HepG2 (cell line): Measurements from ENCODE around the gene SMAD3. TPM values are rescaled to one million over a fixed set of nuclear protein-coding genes. Genes with fewer than 3 reads are reported as not detected.

ENCODE experiments used
- BRCA1 ChIP-seq: sonication (generic); formaldehyde crosslinking; IDR thresholded peaks from 2 replicates; pipeline ENCODE4 v1.4.0; 2020; ENCODE audit warnings: missing genetic modification reagents
- HNF4G ChIP-seq, 2 experiments: sonication (generic) in 1 of 2; formaldehyde crosslinking in 1 of 2; IDR thresholded peaks; 2 replicates each; pipeline versions ENCODE4 v1.4.0 to v1.6.1; 2011 to 2020; ENCODE audit warnings: borderline replicate concordance in 2 of 2, low read depth in 2 of 2, mild to moderate bottlenecking in 2 of 2, low read length in 1 of 2, missing genetic modification reagents in 1 of 2, moderate library complexity in 1 of 2
- KLF12 ChIP-seq: sonication (generic); formaldehyde crosslinking; IDR thresholded peaks from 2 replicates; pipeline ENCODE4 v1.4.0; 2020; ENCODE audit warnings: missing genetic modification reagents, borderline replicate concordance
- NR2F6 ChIP-seq, 2 experiments: IDR thresholded peaks; 2 replicates each; pipeline ENCODE4 v1.6.1; 2016; ENCODE audit warnings: antibody characterized with exemption in 1 of 2, mild to moderate bottlenecking in 1 of 2
- RORA ChIP-seq: sonication (generic); formaldehyde crosslinking; IDR thresholded peaks from 2 replicates; pipeline ENCODE4 v1.5.0; 2020; ENCODE audit warnings: mild to moderate bottlenecking, missing genetic modification reagents, moderate library complexity
- THYN1 ChIP-seq: sonication (generic); formaldehyde crosslinking; IDR thresholded peaks from 2 replicates; pipeline ENCODE4 v1.8.1; 2023; ENCODE audit warnings: low read depth, mild to moderate bottlenecking, moderate library complexity, missing genetic modification reagents, borderline replicate concordance
- YEATS2 ChIP-seq: sonication (generic); formaldehyde crosslinking; IDR thresholded peaks from 2 replicates; pipeline ENCODE4 v1.4.0; 2020; ENCODE audit warnings: missing genetic modification reagents, borderline replicate concordance
- ZBTB3 ChIP-seq: sonication (generic); formaldehyde crosslinking; IDR thresholded peaks from 2 replicates; pipeline ENCODE4 v1.4.0; 2020; ENCODE audit warnings: low read depth, mild to moderate bottlenecking, moderate library complexity, missing genetic modification reagents, borderline replicate concordance
- ZNF207 ChIP-seq: fragments of 450-650 bp; IDR thresholded peaks from 2 replicates; pipeline ENCODE4 v1.6.1; 2016; ENCODE audit warnings: antibody characterized with exemption, borderline replicate concordance
- ZNF264 ChIP-seq: sonication (generic); formaldehyde crosslinking; IDR thresholded peaks from 2 replicates; pipeline ENCODE4 v1.4.0; 2020; ENCODE audit warnings: missing genetic modification reagents
- ZNF354B ChIP-seq: sonication (generic); formaldehyde crosslinking; IDR thresholded peaks from 2 replicates; pipeline ENCODE4 v1.8.0; 2022; ENCODE audit warnings: mild to moderate bottlenecking, missing genetic modification reagents
- ZNF432 ChIP-seq: sonication (generic); formaldehyde crosslinking; IDR thresholded peaks from 2 replicates; pipeline ENCODE4 v1.5.0; 2020; ENCODE audit warnings: missing genetic modification reagents, mild to moderate bottlenecking, borderline replicate concordance
- ZNF510 ChIP-seq: sonication (generic); formaldehyde crosslinking; IDR thresholded peaks from 2 replicates; pipeline ENCODE4 v1.4.0; 2020; ENCODE audit warnings: low read depth, mild to moderate bottlenecking, missing genetic modification reagents
- ZNF713 ChIP-seq: sonication (generic); formaldehyde crosslinking; IDR thresholded peaks from 2 replicates; pipeline ENCODE4 v1.4.0; 2020; ENCODE audit warnings: mild to moderate bottlenecking, missing genetic modification reagents
- ZNF780A ChIP-seq: sonication (generic); formaldehyde crosslinking; IDR thresholded peaks from 2 replicates; pipeline ENCODE4 v1.8.0; 2022; ENCODE audit warnings: mild to moderate bottlenecking, missing genetic modification reagents, moderate library complexity
- ZNF790 ChIP-seq: sonication (generic); formaldehyde crosslinking; IDR thresholded peaks from 2 replicates; pipeline ENCODE4 v1.8.0; 2022; ENCODE audit warnings: missing genetic modification reagents, mild to moderate bottlenecking, borderline replicate concordance
- ZNF839 ChIP-seq: sonication (generic); formaldehyde crosslinking; IDR thresholded peaks from 2 replicates; pipeline ENCODE4 v1.4.0; 2020; ENCODE audit warnings: missing genetic modification reagents, mild to moderate bottlenecking, borderline replicate concordance
- ZSCAN25 ChIP-seq: sonication (generic); formaldehyde crosslinking; IDR thresholded peaks from 2 replicates; pipeline ENCODE4 v1.8.0; 2022; ENCODE audit warnings: mild to moderate bottlenecking, missing genetic modification reagents
- polyA plus RNA-seq, 8 experiments: library from polyadenylated mRNA; depleted of rRNA in 3 of 8; stranded (reverse) in 7 of 8; unstranded in 1 of 8; fragments of >200 nt; fragmentation: Illumina TruSeq in 4 of 8; extraction: Trizol in 4 of 8; gene quantifications; 2 replicates each; pipeline versions ENCODE4 v1.2.1 to v1.2.3, GENCODE V29; 2011 to 2016; ENCODE audit warnings: low read depth in 4 of 8, missing spikeins in 1 of 8, mixed read lengths in 1 of 8; ENCODE audit not compliant: insufficient read depth in 1 of 8
- total RNA-seq, 5 experiments: library from RNA; depleted of rRNA; stranded (reverse); fragments of >200 nt; fragmentation: Illumina TruSeq; extraction: Trizol; gene quantifications; 2 replicates each; pipeline ENCODE4 v1.2.3, GENCODE V29; 2016; ENCODE audit warnings: low read depth in 1 of 5
- TF ChIP-seq, protein P1 (sequence below): sonication (generic); formaldehyde crosslinking; IDR thresholded peaks from 2 replicates; pipeline ENCODE4 v1.5.1; 2020; ENCODE audit warnings: missing genetic modification reagents, mild to moderate bottlenecking, borderline replicate concordance
- TF ChIP-seq, protein P2 (sequence below): IDR thresholded peaks from 2 replicates; pipeline ENCODE4 v1.6.1; 2018; ENCODE audit warnings: missing genetic modification reagents, mild to moderate bottlenecking, missing compliant biosample characterization
- TF ChIP-seq, protein P3 (sequence below): sonication (generic); formaldehyde crosslinking; IDR thresholded peaks from 2 replicates; pipeline ENCODE4 v1.4.0; 2020; ENCODE audit warnings: missing genetic modification reagents
- TF ChIP-seq, protein P4 (sequence below): IDR thresholded peaks from 2 replicates; pipeline ENCODE4 v1.6.1; 2016; ENCODE audit warnings: low read depth, borderline replicate concordance

The SMAD3 gene
- total and polyA plus RNA-seq, 2 of the 13 experiments (the other 11 are each of a cell fraction or from before 2014, with no cell fraction given), result 8.6 to 56.3 TPM

DNA sequence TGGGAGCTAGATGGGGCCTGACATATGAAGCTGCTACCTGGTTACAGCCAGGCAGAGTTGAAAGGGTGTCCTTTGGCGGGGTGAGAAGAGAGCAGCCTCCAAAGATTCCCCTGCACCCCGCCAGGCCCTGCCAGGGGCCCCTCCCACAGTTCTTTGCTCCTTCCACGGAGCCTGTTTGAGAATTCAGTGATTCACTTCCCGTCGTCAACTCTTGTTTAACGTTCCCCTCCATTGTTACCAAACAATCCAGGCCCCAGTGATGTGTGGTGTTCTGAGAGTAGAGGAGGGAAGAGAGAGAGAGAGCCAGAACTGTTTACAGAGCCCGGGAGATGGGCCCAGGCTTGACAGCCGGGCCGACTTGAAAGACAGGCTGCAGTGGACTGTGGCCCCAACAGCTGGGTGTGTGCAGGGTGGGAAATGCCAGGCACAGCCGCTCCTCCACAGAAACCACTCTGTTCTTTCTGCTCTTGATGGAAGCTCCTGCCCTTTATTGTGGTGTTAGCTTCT is 81.5 kb downstream of the SMAD3 start (continued):
- TF ChIP-seq, protein P1, sequence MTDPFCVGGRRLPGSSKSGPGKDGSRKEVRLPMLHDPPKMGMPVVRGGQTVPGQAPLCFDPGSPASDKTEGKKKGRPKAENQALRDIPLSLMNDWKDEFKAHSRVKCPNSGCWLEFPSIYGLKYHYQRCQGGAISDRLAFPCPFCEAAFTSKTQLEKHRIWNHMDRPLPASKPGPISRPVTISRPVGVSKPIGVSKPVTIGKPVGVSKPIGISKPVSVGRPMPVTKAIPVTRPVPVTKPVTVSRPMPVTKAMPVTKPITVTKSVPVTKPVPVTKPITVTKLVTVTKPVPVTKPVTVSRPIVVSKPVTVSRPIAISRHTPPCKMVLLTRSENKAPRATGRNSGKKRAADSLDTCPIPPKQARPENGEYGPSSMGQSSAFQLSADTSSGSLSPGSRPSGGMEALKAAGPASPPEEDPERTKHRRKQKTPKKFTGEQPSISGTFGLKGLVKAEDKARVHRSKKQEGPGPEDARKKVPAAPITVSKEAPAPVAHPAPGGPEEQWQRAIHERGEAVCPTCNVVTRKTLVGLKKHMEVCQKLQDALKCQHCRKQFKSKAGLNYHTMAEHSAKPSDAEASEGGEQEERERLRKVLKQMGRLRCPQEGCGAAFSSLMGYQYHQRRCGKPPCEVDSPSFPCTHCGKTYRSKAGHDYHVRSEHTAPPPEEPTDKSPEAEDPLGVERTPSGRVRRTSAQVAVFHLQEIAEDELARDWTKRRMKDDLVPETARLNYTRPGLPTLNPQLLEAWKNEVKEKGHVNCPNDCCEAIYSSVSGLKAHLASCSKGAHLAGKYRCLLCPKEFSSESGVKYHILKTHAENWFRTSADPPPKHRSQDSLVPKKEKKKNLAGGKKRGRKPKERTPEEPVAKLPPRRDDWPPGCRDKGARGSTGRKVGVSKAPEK (CRISPR knock-in tag), result no peak
- TF ChIP-seq, protein P2, sequence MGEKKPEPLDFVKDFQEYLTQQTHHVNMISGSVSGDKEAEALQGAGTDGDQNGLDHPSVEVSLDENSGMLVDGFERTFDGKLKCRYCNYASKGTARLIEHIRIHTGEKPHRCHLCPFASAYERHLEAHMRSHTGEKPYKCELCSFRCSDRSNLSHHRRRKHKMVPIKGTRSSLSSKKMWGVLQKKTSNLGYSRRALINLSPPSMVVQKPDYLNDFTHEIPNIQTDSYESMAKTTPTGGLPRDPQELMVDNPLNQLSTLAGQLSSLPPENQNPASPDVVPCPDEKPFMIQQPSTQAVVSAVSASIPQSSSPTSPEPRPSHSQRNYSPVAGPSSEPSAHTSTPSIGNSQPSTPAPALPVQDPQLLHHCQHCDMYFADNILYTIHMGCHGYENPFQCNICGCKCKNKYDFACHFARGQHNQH (CRISPR knock-in tag), result peak; percentile 90
- peak; percentile 73; the same call in 1 of the 2 replicates for TF ChIP-seq ZNF264 (CRISPR knock-in tag)
- TF ChIP-seq ZNF713 (CRISPR knock-in tag), result no peak
- no peak for TF ChIP-seq RORA
- peak; percentile 47; the same call in 1 of the 2 replicates for TF ChIP-seq YEATS2
- TF ChIP-seq ZNF432 (CRISPR knock-in tag), result no peak
- TF ChIP-seq HNF4G (IDR thresholded peaks at IDR 0.05; ENCODE audit: borderline replicate concordance, low read depth, low read length), result peak; percentile 86
- peak; percentile 69; the same call in 1 of the 2 replicates for TF ChIP-seq HNF4G (CRISPR knock-in tag; IDR thresholded peaks at IDR 0.05; ENCODE audit: borderline replicate concordance, low read depth)
- TF ChIP-seq ZSCAN25 (CRISPR knock-in tag), result peak; percentile 92
- no peak for TF ChIP-seq ZNF780A
- TF ChIP-seq KLF12 (CRISPR knock-in tag), result 0 out of 2 replicates have a peak, but pooled peaks have one; percentile 25
- TF ChIP-seq ZNF354B (CRISPR knock-in tag), result no peak
- no peak for TF ChIP-seq ZNF207
- TF ChIP-seq, protein P3, sequence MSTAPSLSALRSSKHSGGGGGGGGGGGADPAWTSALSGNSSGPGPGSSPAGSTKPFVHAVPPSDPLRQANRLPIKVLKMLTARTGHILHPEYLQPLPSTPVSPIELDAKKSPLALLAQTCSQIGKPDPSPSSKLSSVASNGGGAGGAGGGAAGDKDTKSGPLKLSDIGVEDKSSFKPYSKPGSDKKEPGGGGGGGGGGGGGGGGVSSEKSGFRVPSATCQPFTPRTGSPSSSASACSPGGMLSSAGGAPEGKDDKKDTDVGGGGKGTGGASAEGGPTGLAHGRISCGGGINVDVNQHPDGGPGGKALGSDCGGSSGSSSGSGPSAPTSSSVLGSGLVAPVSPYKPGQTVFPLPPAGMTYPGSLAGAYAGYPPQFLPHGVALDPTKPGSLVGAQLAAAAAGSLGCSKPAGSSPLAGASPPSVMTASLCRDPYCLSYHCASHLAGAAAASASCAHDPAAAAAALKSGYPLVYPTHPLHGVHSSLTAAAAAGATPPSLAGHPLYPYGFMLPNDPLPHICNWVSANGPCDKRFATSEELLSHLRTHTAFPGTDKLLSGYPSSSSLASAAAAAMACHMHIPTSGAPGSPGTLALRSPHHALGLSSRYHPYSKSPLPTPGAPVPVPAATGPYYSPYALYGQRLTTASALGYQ, result peak; percentile 90; the same call in 1 of the 2 replicates
- TF ChIP-seq ZNF790, result no peak
- peak; percentile 74 for TF ChIP-seq NR2F6 (IDR thresholded peaks at IDR 0.05)
- TF ChIP-seq NR2F6 (CRISPR knock-in tag; IDR thresholded peaks at IDR 0.05), result peak; percentile 84
- TF ChIP-seq, protein P4, sequence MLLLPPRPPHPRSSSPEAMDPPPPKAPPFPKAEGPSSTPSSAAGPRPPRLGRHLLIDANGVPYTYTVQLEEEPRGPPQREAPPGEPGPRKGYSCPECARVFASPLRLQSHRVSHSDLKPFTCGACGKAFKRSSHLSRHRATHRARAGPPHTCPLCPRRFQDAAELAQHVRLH, result no peak
- TF ChIP-seq BRCA1 (CRISPR knock-in tag), result no peak
- no peak for TF ChIP-seq ZNF510 (CRISPR knock-in tag)
- TF ChIP-seq ZBTB3 (CRISPR knock-in tag), result no peak
- no peak for TF ChIP-seq ZNF839 (CRISPR knock-in tag)
- no peak for TF ChIP-seq THYN1 (CRISPR knock-in tag)
